ENCODE data around the gene MGST3. TPM values are rescaled to one million over a fixed set of nuclear protein-coding genes. Genes with fewer than 3 reads are reported as not detected.

Gene MGST3
- total RNA-seq, 1 experiment from 2014 or later: 87.7 TPM

- no peak overlapping the region for H3K27ac ChIP-seq (ENCODE audit: insufficient read length, low read depth, low read length)
- H2BK20ac ChIP-seq (ENCODE audit: low read depth, low read length, poor library complexity, severe bottlenecking): no peak overlapping the region
- H3K36me3 Mint-ChIP-seq (ENCODE audit: insufficient read depth in 1 of 3, low read depth in 3 of 3): peaks cover 0 to 2% (median 2%) of the 10 kb centered on the region in 3 experiments; a peak in 4 of 7 replicates
- H3K23ac ChIP-seq (ENCODE audit: insufficient read length, low read depth, low read length): no peak overlapping the region
- no peaks in the 10 kb centered on the region; a peak in 1 of 5 replicates for H3K9me3 Mint-ChIP-seq
- no peaks in the 10 kb centered on the region for H3K79me2 ChIP-seq (ENCODE audit: insufficient read depth, low read length)
- H3K9me3 ChIP-seq (ENCODE audit: control insufficient read depth, low read depth, low read length): no peaks in the 10 kb centered on the region
- WGBS (ENCODE audit: extremely low coverage, insufficient read length, low lambda C conversion rate): no CpG with 5 or more reads among the region's 2 CpGs
- H2AFZ ChIP-seq (ENCODE audit: low read length): no peak overlapping the region
- no peak overlapping the region for H3K56ac ChIP-seq (ENCODE audit: insufficient read length, low read depth, low read length)
- H3K4me1 ChIP-seq (ENCODE audit: insufficient read depth, low read length): no peaks in the 10 kb centered on the region; the same call in 1 of the 2 replicates
- no peaks in the 10 kb centered on the region for H3K23me2 ChIP-seq (ENCODE audit: insufficient read length, low read depth, low read length, poor library complexity, severe bottlenecking)
- peaks cover 0 to 4% of the 10 kb centered on the region in 2 experiments; a peak in 1 of 4 replicates for H3K4me1 Mint-ChIP-seq
- H3K9ac ChIP-seq (ENCODE audit: extremely low read depth, insufficient read length, low read length): no peak overlapping the region
- H3K4ac ChIP-seq (ENCODE audit: low read depth, low read length): no peak overlapping the region
- H4K5ac ChIP-seq (ENCODE audit: insufficient read length, low read depth, low read length): no peak overlapping the region
- no peaks in the 10 kb centered on the region for H3K79me1 ChIP-seq (ENCODE audit: insufficient read depth, low read depth, low read length, poor library complexity, severe bottlenecking)
- no peak overlapping the region for H2AK5ac ChIP-seq (ENCODE audit: insufficient read length, low read length)
- DNase-seq: no peak
- H3K18ac ChIP-seq (ENCODE audit: insufficient read length, low read depth, low read length): no peak overlapping the region
- TF ChIP-seq CTCF (conservative IDR thresholded peaks at IDR 0.05): no peak
- H4K8ac ChIP-seq (replicated peaks; ENCODE audit: insufficient read length, low read depth, low read length): no peak overlapping the region
- H2BK5ac ChIP-seq (ENCODE audit: insufficient read length, low read length): no peak overlapping the region
- H3K27me3 ChIP-seq (ENCODE audit: insufficient read depth, low read length): no peaks in the 10 kb centered on the region
- H4K91ac ChIP-seq (ENCODE audit: insufficient read length, low read depth, low read length): no peak overlapping the region
- no peaks in the 10 kb centered on the region for H4K20me1 ChIP-seq (ENCODE audit: control insufficient read depth, insufficient read depth, insufficient read length)
- no peaks in the 10 kb centered on the region for H3K27me3 Mint-ChIP-seq (ENCODE audit: low read depth)
- no peak overlapping the region for H3K14ac ChIP-seq (ENCODE audit: insufficient read depth, low read length)
- no peak overlapping the region for H3T11ph ChIP-seq (ENCODE audit: low read length)
- no peak overlapping the region for H3K27ac Mint-ChIP-seq
- no peak overlapping the region for H2BK12ac ChIP-seq (ENCODE audit: insufficient read length, low read depth, low read length)
- no peak overlapping the region for H2BK120ac ChIP-seq (ENCODE audit: low read depth, low read length, poor library complexity, severe bottlenecking)
- H3K4me3 Mint-ChIP-seq: no peak overlapping the region
- no peak overlapping the region for H3K4me2 ChIP-seq (ENCODE audit: insufficient read depth, insufficient read length, low read length)
- H2BK15ac ChIP-seq (ENCODE audit: low read depth, low read length): no peak overlapping the region
Measured at GRCh38 chr1:165644064-165644735, 13.2 kb downstream of the MGST3 start.

Measured in H9 (cell line).